Upper lobe of left lung (tissue), 4 donors: ENCODE measurements around the gene ATP2B2.

Experiments used
- POLR2A ChIP-seq, 4 donors: fragments of 450-650 bp; IDR thresholded peaks; one replicate each; pipeline ENCODE4 v1.5.1; 2016 to 2017; ENCODE audit warnings: antibody characterized with exemption in 4 of 4, mild to moderate bottlenecking in 2 of 4
- TF ChIP-seq, protein P1 (sequence below), 6 experiments: fragments of 450-650 bp in 4 of 6; fragments of 200-600 bp in 2 of 6; sonication (generic) in 2 of 6; IDR thresholded peaks; one replicate each; pipeline ENCODE4 v1.5.1; 2016 to 2019; ENCODE audit warnings: antibody characterized with exemption in 6 of 6

DNA sequence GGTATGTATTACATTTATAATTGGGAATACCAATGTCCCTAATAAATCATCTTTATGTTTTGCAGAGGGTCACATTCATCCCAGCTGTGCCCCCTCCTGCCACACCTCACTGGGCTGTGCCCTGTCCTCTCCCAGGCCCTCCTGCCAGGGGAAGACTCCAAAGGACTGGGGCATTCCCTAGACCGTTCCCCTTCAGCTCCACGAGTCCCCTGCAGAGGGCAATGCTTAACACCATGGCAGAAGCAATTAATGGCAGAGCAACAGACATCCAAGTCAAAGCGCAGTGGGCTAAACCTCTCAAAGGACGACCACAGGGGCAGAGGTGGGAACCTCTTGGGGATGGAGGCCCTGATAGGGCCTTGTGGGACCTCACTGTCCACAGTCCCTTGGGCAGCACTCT, 113.1 kb downstream of the ATP2B2 start:
- no peak for TF ChIP-seq POLR2A (IDR thresholded peaks at IDR 0.05)
- TF ChIP-seq, protein P1, sequence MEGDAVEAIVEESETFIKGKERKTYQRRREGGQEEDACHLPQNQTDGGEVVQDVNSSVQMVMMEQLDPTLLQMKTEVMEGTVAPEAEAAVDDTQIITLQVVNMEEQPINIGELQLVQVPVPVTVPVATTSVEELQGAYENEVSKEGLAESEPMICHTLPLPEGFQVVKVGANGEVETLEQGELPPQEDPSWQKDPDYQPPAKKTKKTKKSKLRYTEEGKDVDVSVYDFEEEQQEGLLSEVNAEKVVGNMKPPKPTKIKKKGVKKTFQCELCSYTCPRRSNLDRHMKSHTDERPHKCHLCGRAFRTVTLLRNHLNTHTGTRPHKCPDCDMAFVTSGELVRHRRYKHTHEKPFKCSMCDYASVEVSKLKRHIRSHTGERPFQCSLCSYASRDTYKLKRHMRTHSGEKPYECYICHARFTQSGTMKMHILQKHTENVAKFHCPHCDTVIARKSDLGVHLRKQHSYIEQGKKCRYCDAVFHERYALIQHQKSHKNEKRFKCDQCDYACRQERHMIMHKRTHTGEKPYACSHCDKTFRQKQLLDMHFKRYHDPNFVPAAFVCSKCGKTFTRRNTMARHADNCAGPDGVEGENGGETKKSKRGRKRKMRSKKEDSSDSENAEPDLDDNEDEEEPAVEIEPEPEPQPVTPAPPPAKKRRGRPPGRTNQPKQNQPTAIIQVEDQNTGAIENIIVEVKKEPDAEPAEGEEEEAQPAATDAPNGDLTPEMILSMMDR (IDR thresholded peaks at IDR 0.05): no peak
